NCI-H2029 treated with DMSO at 0.1 percent for 48 hours (cell line): ENCODE measurements around the gene HSF2BP.
"Not testable (repeated sequence)": the region's sequence is repeated elsewhere in the genome, so short reads cannot be mapped to it uniquely, and the experiment has no call there.

Experiments
- DNase-seq: peaks from one replicate; lab custom pipeline; 2025; lab: John Stamatoyannopoulos, UW

HSF2BP gene

GRCh38 chr21:43687566-43688399, 28.5 kb upstream of the HSF2BP start:
- DNase-seq, result no peak

DNA sequence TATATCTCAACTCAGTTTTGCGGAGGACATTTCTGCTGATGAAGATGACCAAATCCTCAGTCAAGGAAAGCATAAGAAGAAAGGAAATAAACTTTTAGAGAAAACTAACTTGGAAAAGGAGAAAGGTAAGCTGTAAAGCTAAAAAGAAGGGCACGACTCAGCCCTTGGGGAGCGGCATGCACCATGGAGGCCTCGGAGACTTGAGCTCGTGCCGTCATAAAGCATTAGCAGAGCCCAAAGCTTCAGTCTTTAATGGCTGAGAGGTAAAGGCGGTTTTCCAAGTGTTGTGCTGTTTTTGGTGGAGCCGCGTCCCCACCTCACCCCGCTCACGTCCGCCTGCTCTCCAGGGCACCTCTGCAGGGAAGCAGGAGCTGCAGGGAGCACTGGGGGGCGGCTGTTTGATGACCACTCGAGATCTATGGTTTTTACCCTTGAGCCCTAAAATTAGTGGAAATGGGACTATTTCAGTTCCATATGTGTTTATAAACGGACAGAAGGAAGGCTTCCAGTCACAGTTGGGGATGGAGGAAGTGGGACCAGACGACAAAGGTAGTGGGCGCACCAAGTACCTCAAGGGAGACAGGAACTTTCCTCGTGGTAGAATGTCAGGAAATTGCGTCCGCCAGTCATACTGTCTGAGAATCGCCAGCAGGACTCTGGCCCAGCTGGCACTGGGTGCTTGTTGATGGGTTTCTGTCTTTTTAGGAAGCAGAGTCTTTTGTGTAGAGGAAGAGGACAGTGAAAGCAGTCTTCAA, 27.7 kb upstream of the HSF2BP start:
- DNase-seq, result no peak

DNA sequence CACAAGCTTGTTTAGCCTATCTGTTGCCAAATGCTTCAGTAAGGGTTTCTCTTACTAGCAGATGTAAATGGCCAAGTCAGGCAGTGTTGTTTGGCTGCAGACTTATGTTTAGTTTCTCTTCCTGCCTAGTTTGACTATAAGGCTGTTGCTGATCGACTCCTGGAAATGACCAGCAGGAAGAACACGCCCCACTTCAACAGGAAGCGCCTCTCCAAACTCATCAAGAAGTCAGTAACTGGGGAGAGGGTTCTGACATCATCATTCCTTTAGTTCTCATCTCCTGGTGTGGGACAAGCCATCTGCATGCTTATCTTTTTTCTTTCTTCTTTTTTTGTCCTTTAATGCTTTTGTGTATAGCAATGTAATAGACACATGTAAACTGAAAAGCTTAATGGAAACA, 25.1 kb upstream of the HSF2BP start:
- DNase-seq, result no peak

DNA sequence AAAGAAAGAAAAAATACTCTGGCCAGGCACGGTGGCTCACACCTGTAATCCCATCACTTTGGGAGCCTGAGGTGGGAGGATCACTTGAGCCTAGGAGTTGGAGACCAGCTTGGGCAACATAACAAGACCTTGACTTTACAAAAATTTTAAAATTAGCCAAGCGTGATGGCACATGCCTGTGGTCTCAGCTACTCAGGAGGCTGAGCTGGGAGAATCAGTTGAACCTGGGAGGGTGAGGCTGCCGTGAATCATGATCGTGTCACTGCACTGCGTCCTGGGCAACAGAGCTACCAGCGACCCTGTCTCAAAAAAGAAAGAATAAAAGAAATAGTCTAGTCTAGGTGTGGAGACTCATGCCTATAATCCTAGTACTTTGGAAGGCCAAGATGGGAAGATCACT, 22.4 kb upstream of the HSF2BP start:
- DNase-seq, result no peak

DNA sequence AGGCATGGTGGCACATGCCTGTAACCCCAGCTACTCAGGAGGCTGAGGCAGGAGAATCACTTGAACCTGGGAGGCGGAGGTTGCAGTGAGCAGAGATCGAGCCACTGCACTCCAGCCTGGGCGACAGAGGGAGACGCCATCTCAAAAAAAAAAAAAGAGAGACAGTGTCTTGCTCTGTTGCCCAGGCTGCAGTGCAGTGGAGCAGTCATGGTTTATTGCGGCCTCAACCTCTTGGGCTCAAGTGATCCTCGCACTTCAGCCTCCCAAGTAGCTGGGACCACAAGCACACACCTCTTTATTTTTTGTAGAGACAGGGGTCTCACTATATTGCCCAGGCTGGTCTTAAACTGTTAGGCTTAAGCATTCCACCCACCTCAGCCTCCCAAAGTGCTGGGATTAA, 21.1 kb upstream of the HSF2BP start:
- not testable (repeated sequence) for DNase-seq

GRCh38 chr21:43679951-43680350, 20.7 kb upstream of the HSF2BP start:
- DNase-seq, result no peak

DNA sequence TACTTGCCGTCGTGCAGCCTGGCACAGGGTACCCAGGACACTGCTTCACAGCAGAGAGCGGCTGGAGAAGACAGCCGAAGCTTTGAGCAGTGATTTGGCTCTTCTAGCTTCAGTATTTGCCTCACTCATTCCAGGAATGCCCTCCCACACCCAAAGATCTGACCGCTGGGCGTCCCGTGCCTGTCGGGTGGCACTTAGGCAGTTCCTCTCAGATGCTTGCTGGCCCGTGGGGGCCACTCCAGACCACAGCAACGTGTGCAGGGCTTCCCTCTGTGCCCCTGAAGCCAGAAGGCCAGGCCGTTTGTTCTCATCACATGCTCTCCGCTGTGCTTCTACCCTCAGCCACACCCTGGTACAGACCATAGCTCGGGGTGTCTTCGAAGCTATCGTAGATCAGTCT, 17.1 kb upstream of the HSF2BP start:
- no peak for DNase-seq

- DNase-seq, result no peak
Observed at GRCh38 chr21:43675871-43676270, 16.6 kb upstream of the HSF2BP start.

- no peak for DNase-seq
Observed at GRCh38 chr21:43669828-43670605, 10.7 kb upstream of the HSF2BP start.

DNA sequence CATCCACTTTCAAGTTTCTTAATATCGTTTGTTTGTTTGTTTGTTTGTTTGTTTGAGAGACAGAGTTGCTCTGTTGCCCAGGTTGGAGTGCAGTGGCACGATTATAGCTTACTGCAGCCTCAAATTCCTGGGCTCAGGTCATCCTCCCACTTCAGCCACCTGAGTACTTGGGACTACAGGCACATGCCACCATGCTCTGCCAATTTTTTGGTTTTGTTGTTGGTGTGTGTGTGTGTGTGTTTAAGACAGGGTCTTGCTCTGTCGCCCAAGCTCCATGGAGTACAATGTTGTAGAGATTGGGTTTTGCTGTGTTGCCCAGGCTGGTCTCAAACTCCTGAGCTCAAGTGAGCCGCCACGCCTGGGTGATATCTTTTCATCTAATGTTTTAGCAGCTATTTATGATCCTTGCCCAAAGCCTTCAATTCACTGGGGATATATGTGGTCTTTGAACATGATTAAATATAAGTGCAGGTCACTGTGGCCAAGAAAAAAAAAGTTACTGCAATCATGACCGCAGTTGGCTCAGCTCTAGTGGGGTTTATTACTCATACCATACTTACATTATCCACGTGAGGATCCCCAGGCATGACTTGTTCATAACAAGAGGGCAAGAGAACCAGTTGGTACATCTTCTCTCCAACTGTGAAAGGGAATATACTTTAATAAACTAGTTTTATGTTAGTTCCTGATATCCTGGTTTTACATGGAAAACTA, 8.1 kb upstream of the HSF2BP start:
- DNase-seq, result no peak

- no peak for DNase-seq
Observed at GRCh38 chr21:43665879-43666278, 6.6 kb upstream of the HSF2BP start.

DNA sequence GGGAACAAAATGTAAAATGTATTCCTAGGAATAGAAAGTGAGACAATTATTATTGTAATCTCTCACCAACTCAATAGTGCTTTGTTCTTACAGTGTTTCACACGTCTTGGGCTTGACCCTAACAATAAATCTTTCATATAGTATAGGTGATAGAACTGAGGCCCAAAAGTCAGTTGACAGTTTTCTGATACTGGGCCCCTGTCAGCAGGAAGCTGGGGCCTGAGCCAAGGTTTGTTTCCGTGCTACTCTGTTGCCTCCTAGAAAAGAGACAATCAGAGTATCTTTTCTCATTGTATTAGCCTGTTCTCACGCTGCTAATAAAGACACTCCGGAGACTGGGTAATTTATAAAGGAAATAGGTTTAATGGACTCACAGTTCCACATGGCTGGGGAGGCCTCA, 5.1 kb upstream of the HSF2BP start:
- DNase-seq, result no peak

DNA sequence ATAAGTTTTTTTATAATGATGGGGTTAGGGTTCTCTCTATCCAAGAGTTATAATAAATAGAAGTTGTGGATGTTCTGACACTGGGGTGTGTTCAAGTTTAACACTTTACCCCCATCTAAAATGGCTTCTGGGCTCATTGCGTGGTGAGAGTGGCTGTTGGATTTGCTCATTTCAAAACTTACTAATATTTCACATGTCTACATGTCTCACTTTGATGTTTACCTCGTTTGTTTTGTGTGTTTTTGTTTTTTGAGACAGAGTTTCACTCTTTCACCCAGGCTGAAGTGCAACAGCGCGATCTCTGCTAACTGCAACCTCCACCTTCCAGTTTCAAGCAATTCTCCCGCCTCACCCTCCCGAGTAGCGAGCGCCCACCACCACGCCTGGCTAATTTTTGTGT, 3.7 kb upstream of the HSF2BP start:
- no peak for DNase-seq

- no peak for DNase-seq
Observed at GRCh38 chr21:43662286-43662685, 3.0 kb upstream of the HSF2BP start.

- DNase-seq, result no peak
Observed at GRCh38 chr21:43658769-43659135, 536 bp downstream of the HSF2BP start.

DNA sequence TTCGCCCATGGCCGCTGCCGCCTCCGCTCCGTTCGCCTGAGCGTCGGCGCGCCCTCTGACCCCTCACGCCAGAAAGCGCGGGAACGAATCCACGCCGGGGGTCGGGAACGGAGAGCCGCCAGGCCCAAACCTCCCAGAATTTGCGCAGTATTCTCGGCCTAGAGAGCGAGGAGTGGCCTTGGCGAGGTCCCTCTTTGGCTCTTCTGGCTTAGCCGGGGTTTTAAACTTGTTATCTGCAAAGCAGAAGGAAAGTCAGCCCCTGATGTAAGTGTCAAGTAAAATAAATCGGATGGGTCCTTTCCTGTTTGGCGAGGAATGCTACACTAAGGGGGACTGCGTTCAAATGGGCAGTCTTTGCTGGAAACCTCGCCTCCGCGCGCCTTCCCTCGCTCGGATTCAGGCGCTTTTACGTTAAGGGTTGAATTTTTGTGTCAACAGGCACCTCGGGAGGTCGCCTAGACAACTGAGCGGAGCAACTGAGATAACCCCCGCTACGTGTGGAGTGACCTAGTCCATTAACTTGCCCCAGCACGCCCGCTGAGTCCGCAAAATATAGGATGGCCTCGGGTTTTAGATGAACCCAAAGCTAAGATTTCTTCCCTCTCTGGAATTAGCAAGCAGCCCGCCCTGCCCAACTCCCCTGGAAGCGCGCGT, 1.1 kb downstream of the HSF2BP start:
- DNase-seq, result no peak

DNA sequence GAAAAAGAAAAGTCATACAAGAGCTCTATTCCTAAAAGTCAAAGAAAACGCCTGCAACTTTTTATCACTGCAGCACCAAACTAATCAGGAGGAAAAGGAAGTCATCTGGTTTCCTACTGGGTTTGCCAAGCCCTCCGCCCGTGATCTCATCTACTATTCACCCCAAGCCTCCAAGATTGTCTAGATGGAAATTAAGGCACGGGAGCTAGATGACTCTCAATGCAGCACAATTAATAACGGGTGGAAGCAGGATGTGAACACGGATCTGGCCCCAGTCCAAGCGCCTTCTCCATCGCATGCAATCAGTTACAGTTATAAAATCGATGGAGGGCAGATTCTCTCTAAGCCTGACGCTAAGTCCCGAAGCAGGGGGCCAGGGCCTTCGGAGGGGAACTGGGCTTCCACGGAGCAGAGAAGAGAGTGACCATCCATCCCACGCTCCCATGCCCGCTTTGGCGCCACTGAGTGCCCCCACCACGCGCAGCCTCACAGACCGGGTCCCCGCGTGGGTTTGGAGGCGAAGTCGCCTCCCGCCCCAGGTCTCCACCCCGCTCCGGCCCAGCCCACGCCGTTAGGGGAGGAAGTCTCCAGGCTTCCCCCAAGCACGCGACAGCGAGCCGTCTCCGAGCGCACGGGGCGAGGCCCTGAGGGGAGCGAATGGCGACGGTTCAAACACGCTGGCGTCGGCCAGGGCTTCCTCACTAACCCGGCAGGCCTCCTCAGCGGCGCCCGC, 1.8 kb downstream of the HSF2BP start:
- no peak for DNase-seq

DNA sequence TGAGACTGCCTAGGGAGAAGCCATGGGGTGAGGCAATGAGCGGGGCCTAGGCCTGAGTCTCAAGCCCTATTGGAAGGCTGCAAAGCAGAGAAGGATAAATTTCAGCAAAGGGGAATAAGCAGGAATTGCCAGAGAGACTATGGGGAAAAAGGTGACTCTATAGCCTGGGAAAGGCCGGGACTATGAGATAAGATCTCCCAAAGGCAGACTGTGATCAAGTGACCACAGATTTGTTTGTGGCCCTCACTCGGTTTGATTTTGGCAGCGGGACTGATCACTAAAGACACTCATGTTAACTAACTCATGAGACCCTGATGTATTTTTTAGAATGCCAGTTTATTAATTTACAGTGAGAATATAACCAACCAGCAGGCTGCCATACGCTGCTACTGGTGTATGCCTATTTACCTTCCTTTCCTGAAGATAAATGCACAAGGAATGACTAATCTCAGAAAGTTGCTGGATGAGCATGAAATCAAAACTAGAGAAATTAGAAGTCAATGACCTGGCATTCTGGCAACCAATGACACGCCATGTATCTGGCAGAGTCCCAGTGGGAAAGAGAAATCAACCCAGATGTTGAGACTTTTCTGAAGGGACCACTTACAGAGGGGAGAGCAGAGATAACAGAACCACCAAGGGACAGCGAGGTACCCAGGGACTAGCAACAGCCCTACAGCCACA, 4.3 kb downstream of the HSF2BP start:
- no peak for DNase-seq

- DNase-seq, result no peak
Observed at GRCh38 chr21:43653626-43654025, 5.7 kb downstream of the HSF2BP start.

DNA sequence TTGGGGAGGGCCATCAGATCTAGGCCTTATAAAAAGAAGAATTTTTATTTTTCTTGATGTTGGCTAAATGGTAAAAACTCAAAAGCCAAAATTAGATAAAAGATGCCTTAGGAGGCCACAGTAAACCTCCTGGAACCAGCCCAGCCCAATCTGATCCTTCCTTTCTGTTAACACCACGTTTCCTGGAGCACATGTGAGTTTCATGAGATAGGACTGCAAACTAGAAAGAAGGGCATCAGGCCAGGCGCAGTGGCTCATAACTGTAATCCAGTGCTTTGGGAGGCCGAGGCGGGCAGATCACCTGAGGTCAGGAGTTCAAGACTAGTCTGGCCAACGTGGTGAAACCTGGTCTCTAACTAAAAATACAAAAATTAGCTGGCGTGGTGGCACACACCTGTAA, 6.7 kb downstream of the HSF2BP start:
- DNase-seq, result no peak
